ENCODE results near the gene TM9SF4.

DNA sequence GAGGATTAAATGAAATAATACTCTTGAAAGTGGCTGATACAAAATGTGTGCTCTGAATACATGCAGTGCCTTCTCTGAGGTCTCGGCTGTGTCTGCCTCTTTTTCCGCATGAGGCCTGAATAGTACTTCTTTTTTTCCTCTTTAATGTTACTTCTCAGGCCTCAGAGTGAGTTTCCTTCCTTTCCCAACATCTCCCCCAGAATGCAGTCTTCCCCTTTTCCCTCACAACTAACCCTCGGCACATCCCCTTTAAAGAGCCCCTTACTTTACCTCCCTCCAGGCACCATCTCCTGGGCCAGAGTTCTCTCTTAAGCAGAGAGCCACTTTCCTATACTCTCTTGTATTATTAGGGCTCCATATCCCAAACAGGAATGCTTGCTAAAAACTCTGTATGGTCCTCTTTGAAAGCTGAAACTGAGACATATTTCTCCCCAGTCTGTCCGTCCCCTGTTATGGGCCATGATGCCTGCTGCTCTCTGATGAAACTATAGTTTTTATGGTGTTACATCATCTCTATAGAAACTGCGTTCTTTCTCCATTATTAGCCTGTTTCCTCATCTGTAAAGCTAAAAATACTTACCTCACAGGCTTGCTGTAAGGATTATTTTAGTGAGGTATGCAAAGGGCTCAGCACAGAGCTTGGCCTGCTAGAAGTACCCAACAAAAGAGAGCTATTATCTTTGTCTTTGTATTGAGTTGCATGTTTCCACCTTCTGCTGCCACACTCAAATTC, 95.8 kb downstream of the TM9SF4 start:
- TF ChIP-seq, protein P1, sequence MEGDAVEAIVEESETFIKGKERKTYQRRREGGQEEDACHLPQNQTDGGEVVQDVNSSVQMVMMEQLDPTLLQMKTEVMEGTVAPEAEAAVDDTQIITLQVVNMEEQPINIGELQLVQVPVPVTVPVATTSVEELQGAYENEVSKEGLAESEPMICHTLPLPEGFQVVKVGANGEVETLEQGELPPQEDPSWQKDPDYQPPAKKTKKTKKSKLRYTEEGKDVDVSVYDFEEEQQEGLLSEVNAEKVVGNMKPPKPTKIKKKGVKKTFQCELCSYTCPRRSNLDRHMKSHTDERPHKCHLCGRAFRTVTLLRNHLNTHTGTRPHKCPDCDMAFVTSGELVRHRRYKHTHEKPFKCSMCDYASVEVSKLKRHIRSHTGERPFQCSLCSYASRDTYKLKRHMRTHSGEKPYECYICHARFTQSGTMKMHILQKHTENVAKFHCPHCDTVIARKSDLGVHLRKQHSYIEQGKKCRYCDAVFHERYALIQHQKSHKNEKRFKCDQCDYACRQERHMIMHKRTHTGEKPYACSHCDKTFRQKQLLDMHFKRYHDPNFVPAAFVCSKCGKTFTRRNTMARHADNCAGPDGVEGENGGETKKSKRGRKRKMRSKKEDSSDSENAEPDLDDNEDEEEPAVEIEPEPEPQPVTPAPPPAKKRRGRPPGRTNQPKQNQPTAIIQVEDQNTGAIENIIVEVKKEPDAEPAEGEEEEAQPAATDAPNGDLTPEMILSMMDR (tag by site-specific recombination; IDR thresholded peaks at IDR 0.05): no peak
- TF ChIP-seq ZNF433 (tag by site-specific recombination; IDR thresholded peaks at IDR 0.05; ENCODE audit: low read depth) (no peak), ZNF510 (tag by site-specific recombination; IDR thresholded peaks at IDR 0.05; ENCODE audit: insufficient replicate concordance) (no peak), ZFP3 (tag by site-specific recombination; IDR thresholded peaks at IDR 0.05; ENCODE audit: low read depth) (no peak), REPIN1 (tag by site-specific recombination; IDR thresholded peaks at IDR 0.05; ENCODE audit: low read depth) (no peak), ZNF658 (tag by site-specific recombination; IDR thresholded peaks at IDR 0.05) (no peak)
